ENCODE measurements around the gene EIF3C.
"Not testable (repeated sequence)": the region's sequence is repeated elsewhere in the genome, so short reads cannot be mapped to it uniquely, and the experiment has no call there.

- not testable (repeated sequence) for TF ChIP-seq CTCF (conservative IDR thresholded peaks at IDR 0.05; ENCODE audit: low read depth in 2 of 2); EZH2 (IDR thresholded peaks at IDR 0.05; ENCODE audit: low read depth, unreplicated experiment); CREB1 (CRISPR knock-in tag; IDR thresholded peaks at IDR 0.05; ENCODE audit: low read depth); JUNB (IDR thresholded peaks at IDR 0.05; ENCODE audit: unreplicated experiment)
These were observed 7.0 kb upstream of the EIF3C start for GRCh38 chr16:28704246-28704645.

Measured in GM23338 (cell line).